ENCODE results near the gene NTM.

The NTM gene

DNA sequence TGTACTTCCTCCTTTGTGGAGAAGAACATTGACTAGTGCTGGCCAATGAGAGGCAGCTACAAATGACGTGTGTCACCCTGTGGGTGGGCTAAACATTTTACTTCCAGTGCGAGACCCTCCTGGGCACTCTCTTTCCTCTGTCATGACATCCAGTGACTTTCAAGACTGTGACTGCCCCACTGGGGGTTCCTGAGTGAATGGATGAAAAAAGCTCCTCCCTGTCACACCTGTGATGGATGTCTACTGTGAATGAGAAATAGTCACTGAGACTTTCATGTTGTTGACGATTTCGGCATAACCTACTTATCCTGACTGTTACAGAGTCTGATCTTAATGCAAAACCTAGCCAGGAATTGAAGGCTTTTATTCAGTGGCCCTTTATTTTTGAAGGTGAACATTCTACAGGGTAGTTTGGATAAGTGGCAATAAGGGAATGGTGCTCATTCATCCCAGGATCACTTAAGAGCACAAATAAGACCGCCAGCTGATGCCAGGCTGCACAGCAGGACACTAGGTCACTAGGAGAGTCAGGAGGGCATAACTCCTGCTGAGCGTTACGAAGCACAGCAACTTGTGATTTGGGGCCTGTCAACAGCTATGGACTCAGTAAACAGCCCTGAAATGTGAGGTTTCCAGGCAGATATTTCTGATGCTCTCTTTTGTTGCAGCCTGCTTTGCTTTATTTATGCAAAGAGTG is 636.6 kb downstream of the NTM start:
- Histone ChIP-seq H3K4me3 (replicated peaks; ENCODE audit: insufficient read depth, low read length) (no peak overlapping the region), H3K27ac (replicated peaks) (no peak overlapping the region), H3K27me3 (ENCODE audit: insufficient read depth, poor library complexity, severe bottlenecking) (no peaks in the 10 kb centered on the region)
- DNase-seq (ENCODE audit: low read depth in 1 of 2, low spot score in 1 of 2) = no peak
- TF ChIP-seq, protein P1, sequence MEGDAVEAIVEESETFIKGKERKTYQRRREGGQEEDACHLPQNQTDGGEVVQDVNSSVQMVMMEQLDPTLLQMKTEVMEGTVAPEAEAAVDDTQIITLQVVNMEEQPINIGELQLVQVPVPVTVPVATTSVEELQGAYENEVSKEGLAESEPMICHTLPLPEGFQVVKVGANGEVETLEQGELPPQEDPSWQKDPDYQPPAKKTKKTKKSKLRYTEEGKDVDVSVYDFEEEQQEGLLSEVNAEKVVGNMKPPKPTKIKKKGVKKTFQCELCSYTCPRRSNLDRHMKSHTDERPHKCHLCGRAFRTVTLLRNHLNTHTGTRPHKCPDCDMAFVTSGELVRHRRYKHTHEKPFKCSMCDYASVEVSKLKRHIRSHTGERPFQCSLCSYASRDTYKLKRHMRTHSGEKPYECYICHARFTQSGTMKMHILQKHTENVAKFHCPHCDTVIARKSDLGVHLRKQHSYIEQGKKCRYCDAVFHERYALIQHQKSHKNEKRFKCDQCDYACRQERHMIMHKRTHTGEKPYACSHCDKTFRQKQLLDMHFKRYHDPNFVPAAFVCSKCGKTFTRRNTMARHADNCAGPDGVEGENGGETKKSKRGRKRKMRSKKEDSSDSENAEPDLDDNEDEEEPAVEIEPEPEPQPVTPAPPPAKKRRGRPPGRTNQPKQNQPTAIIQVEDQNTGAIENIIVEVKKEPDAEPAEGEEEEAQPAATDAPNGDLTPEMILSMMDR (IDR thresholded peaks at IDR 0.05; ENCODE audit: insufficient read depth, low read length) = no peak
- no peak for TF ChIP-seq SPI1 (IDR thresholded peaks at IDR 0.05; ENCODE audit: borderline replicate concordance, low read depth)
- no peak for TF ChIP-seq GABPA (IDR thresholded peaks at IDR 0.05; ENCODE audit: low read depth)
- TF ChIP-seq, protein P2, sequence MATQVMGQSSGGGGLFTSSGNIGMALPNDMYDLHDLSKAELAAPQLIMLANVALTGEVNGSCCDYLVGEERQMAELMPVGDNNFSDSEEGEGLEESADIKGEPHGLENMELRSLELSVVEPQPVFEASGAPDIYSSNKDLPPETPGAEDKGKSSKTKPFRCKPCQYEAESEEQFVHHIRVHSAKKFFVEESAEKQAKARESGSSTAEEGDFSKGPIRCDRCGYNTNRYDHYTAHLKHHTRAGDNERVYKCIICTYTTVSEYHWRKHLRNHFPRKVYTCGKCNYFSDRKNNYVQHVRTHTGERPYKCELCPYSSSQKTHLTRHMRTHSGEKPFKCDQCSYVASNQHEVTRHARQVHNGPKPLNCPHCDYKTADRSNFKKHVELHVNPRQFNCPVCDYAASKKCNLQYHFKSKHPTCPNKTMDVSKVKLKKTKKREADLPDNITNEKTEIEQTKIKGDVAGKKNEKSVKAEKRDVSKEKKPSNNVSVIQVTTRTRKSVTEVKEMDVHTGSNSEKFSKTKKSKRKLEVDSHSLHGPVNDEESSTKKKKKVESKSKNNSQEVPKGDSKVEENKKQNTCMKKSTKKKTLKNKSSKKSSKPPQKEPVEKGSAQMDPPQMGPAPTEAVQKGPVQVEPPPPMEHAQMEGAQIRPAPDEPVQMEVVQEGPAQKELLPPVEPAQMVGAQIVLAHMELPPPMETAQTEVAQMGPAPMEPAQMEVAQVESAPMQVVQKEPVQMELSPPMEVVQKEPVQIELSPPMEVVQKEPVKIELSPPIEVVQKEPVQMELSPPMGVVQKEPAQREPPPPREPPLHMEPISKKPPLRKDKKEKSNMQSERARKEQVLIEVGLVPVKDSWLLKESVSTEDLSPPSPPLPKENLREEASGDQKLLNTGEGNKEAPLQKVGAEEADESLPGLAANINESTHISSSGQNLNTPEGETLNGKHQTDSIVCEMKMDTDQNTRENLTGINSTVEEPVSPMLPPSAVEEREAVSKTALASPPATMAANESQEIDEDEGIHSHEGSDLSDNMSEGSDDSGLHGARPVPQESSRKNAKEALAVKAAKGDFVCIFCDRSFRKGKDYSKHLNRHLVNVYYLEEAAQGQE (IDR thresholded peaks at IDR 0.05; ENCODE audit: insufficient replicate concordance, low read depth) = no peak
- no peak for TF ChIP-seq POLR2AphosphoS5 (IDR thresholded peaks at IDR 0.05; ENCODE audit: low read depth)

DNA sequence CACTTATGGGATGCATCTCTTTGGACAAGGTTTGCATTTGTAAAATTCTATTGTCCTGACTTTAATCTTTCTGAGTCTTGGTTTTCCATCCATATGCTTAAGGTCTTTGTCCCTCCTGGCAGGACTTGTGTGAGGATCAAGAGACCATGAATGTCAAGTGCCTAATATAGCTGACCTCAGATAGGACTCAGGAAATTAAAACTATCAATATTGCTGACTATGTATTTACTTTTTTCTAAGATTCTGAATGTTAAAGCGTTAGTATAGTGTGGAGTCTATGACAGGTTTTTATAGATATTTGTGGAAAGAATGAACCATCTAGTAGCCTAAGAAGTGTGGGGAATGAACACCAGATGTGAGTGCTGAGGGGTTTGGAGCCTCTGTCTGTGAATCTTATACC is 637.8 kb downstream of the NTM start:
- no peak overlapping the region for H3K4me3 ChIP-seq (replicated peaks; ENCODE audit: insufficient read depth, low read length)
- no peak overlapping the region for H3K27ac ChIP-seq (replicated peaks)
- DNase-seq (ENCODE audit: low read depth in 1 of 2, low spot score in 1 of 2) = no peak

DNA sequence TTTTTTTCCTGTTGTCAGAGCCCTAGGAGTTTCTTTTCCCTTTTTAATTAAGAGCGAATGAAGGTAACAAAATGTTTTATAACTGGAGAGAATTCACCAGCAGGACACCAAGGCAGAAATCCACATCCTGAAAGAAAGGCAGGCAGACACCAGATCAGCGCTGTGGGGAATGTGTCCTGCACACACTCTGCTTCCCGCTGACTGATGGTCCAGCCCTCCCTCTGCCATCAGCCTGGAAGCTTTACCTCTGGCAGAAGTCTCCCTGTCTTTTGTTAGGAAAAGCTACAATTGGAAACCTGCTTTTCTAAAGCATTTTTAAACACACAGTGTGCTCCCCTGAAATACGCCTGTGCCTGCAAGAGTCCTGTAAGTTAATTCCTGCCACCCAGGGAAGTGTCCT is 638.5 kb downstream of the NTM start:
- H3K4me3 ChIP-seq (replicated peaks; ENCODE audit: insufficient read depth, low read length) = no peak overlapping the region
- no peaks in the 10 kb centered on the region for H3K27me3 ChIP-seq (ENCODE audit: insufficient read depth, poor library complexity, severe bottlenecking)
- no peak for DNase-seq (ENCODE audit: low read depth in 1 of 2, low spot score in 1 of 2)
- H3K27ac ChIP-seq (replicated peaks) = no peak overlapping the region
- no peak for TF ChIP-seq GABPA (IDR thresholded peaks at IDR 0.05; ENCODE audit: low read depth)
- TF ChIP-seq SPI1 (IDR thresholded peaks at IDR 0.05; ENCODE audit: borderline replicate concordance, low read depth) = no peak
- TF ChIP-seq POLR2AphosphoS5 (IDR thresholded peaks at IDR 0.05; ENCODE audit: low read depth) = no peak
- TF ChIP-seq, protein P2 (IDR thresholded peaks at IDR 0.05; ENCODE audit: insufficient replicate concordance, low read depth) = no peak
- TF ChIP-seq, protein P1 (IDR thresholded peaks at IDR 0.05; ENCODE audit: insufficient read depth, low read length) = no peak

More for the DNA sequence above, 637.8 kb downstream of the NTM start:
- TF ChIP-seq GABPA (IDR thresholded peaks at IDR 0.05; ENCODE audit: low read depth) = no peak
- no peak for TF ChIP-seq POLR2AphosphoS5 (IDR thresholded peaks at IDR 0.05; ENCODE audit: low read depth)
- TF ChIP-seq, protein P1 (IDR thresholded peaks at IDR 0.05; ENCODE audit: insufficient read depth, low read length) = no peak
- TF ChIP-seq, protein P2 (IDR thresholded peaks at IDR 0.05; ENCODE audit: insufficient replicate concordance, low read depth) = no peak
- TF ChIP-seq SPI1 (IDR thresholded peaks at IDR 0.05; ENCODE audit: borderline replicate concordance, low read depth) = no peak
- no peaks in the 10 kb centered on the region for H3K27me3 ChIP-seq (ENCODE audit: insufficient read depth, poor library complexity, severe bottlenecking)
